T-cell (primary cell): ENCODE data around the gene NOC4L. TPM values are rescaled to one million over a fixed set of nuclear protein-coding genes. Genes with fewer than 3 reads are reported as not detected.

ENCODE experiments used
- ATAC-seq, 4 experiments: fragments of 200-7000 bp in 3 of 4; fragments of 150-1000 bp in 1 of 4; cut with Tn5 transposase; replicated peaks in 1 of 4; 1 replicate in 3 of 4; 2 replicates in 1 of 4; pipeline ENCODE4 v1.10.0; 2021; ENCODE audit warnings: moderate library complexity in 3 of 4, mild to moderate bottlenecking in 2 of 4, moderate number of reproducible peaks in 1 of 4
- CTCF ChIA-PET, 2 donors: fragments of 300-600 bp; sonication (Branson Sonifier 250); formaldehyde crosslinking; loops; one replicate each; lab custom pipeline; 2022; ENCODE audit warnings: antibody characterized with exemption in 2 of 2; lab: Charles Lee
- POLR2A ChIA-PET, 2 donors: fragments of 300-600 bp; sonication (Branson Sonifier 250); formaldehyde crosslinking; loops; one replicate each; lab custom pipeline; 2022; ENCODE audit warnings: antibody characterized with exemption in 2 of 2; lab: Charles Lee
- DNase-seq, 35 experiments: peaks; one replicate each; pipeline versions ENCODE4 v3.0.0 to v3.0.0-alpha.2; 2013 to 2023
- H3K27ac ChIP-seq: one replicate; pipeline ENCODE4 v1.5.1; 2013; ENCODE audit warnings: low read length
- H3K27me3 ChIP-seq, 2 experiments: replicated peaks in 1 of 2; 1 replicate in 1 of 2; 2 replicates in 1 of 2; pipeline versions ENCODE4 v1.6.1 to v1.7.0; 2013; ENCODE audit warnings: low read length in 1 of 2, mixed read lengths in 1 of 2; ENCODE audit not compliant: control insufficient read depth in 2 of 2, insufficient read depth in 2 of 2; ENCODE audit errors: extremely low read depth in 1 of 2
- H3K36me3 ChIP-seq, 2 donors: 1 replicate in 1 of 2; 2 replicates in 1 of 2; pipeline versions ENCODE4 v1.6.1 to v1.7.0; 2013; ENCODE audit warnings: low read length in 1 of 2; ENCODE audit not compliant: control insufficient read depth in 2 of 2, insufficient read depth in 1 of 2; ENCODE audit errors: extremely low read depth in 1 of 2
- H3K4me1 ChIP-seq, 2 experiments: 1 replicate in 1 of 2; 2 replicates in 1 of 2; pipeline versions ENCODE4 v1.6.1 to v1.7.0; 2013; ENCODE audit warnings: low read length in 2 of 2, mixed read lengths in 1 of 2; ENCODE audit not compliant: insufficient read depth in 2 of 2, control insufficient read depth in 1 of 2; ENCODE audit errors: extremely low read depth in 1 of 2
- H3K4me3 ChIP-seq, 2 donors: 1 replicate in 1 of 2; 2 replicates in 1 of 2; pipeline versions ENCODE4 v1.5.1 to v1.7.0; 2013; ENCODE audit warnings: mild to moderate bottlenecking in 2 of 2, low read length in 1 of 2, moderate library complexity in 1 of 2; ENCODE audit not compliant: control insufficient read depth in 1 of 2; ENCODE audit errors: extremely low read depth in 1 of 2
- H3K9me3 ChIP-seq: 2 replicates; pipeline ENCODE4 v1.7.0; 2013
- H3K27ac Mint-ChIP-seq, 2 donors: one replicate each; pipeline ENCODE4 v1.8.0; 2020 to 2021; ENCODE audit warnings: mild to moderate bottlenecking in 2 of 2, mixed read lengths in 2 of 2
- H3K27me3 Mint-ChIP-seq, 2 donors: one replicate each; pipeline ENCODE4 v1.8.0; 2021 to 2022; ENCODE audit warnings: mixed read lengths in 2 of 2
- H3K36me3 Mint-ChIP-seq: one replicate; pipeline ENCODE4 v1.8.0; 2021; ENCODE audit warnings: mixed read lengths
- H3K4me1 Mint-ChIP-seq, 3 donors: one replicate each; pipeline ENCODE4 v1.8.0; 2020 to 2022; ENCODE audit warnings: mixed read lengths in 3 of 3, mild to moderate bottlenecking in 1 of 3
- H3K4me3 Mint-ChIP-seq, 3 donors: one replicate each; pipeline ENCODE4 v1.8.0; 2020 to 2022; ENCODE audit warnings: mild to moderate bottlenecking in 3 of 3, mixed read lengths in 3 of 3, moderate library complexity in 3 of 3
- H3K9me3 Mint-ChIP-seq, 3 donors: one replicate each; pipeline ENCODE4 v1.8.0; 2020 to 2022; ENCODE audit warnings: mixed read lengths in 3 of 3
- WGBS: methylation state at CpG from one replicate; pipeline ENCODE4 v1.1.5; 2013; ENCODE audit warnings: missing lambda C conversion rate; ENCODE audit not compliant: insufficient coverage; 5-methylcytosine and 5-hydroxymethylcytosine counted together
- total RNA-seq, 35 experiments: library from RNA in 6 of 35; stranded (reverse) in 6 of 35; fragments of 120-200 nt in 1 of 35; gene quantifications; one replicate each; pipeline versions ENCODE4 v1.2.1 to v1.2.4 and lab custom pipeline; 2013 to 2026

The NOC4L gene
- total RNA-seq, 5 donors from 2014 or later (not counting 1 experiment from before 2014, with no cell fraction given): 14.6 to 28.9 (median 26.4) TPM

GRCh38 chr12:132176920-132177551 is 32.8 kb downstream of the NOC4L start:
- peaks cover 12 to 48% of the 10 kb centered on the region in 2 experiments for H3K4me1 ChIP-seq
- DNase-seq (no peak), ATAC-seq (no peak)
- H3K9me3 ChIP-seq: no peaks in the 10 kb centered on the region
- H3K4me3 Mint-ChIP-seq: peak overlapping the region in 1 of 3 donors; percentile 45
- H3K27me3 ChIP-seq: peaks cover 0 to 57% of the 10 kb centered on the region in 2 experiments
- POLR2A ChIA-PET: no interaction called here
- CTCF ChIA-PET: no interaction called here
- peaks cover 40 to 53% (median 50%) of the 10 kb centered on the region in 3 donors for H3K4me1 Mint-ChIP-seq
- WGBS: 92% methylated on average over 23 of the region's 25 CpGs
- H3K36me3 ChIP-seq: no peaks in the 10 kb centered on the region
- no peak overlapping the region for H3K27ac Mint-ChIP-seq
- no peaks in the 10 kb centered on the region for H3K9me3 Mint-ChIP-seq
- no peak overlapping the region for H3K4me3 ChIP-seq
- no peaks in the 10 kb centered on the region for H3K36me3 Mint-ChIP-seq
- H3K27ac ChIP-seq: no peak overlapping the region
- H3K27me3 Mint-ChIP-seq: peaks cover 0 to 8% of the 10 kb centered on the region in 2 donors

GRCh38 chr12:132178316-132178715 is 34.1 kb downstream of the NOC4L start:
- peak overlapping the region; percentile 28 for H3K27ac ChIP-seq
- Mint-ChIP-seq H3K27ac (peak overlapping the region; percentile 82 to 96), H3K4me3 (peak overlapping the region; percentile 79 to 86 (median 84)), H3K4me1 (peaks cover 34 to 48% (median 42%) of the 10 kb centered on the region in 3 donors), H3K9me3 (no peaks in the 10 kb centered on the region), H3K27me3 (peaks cover 0 to under 1% of the 10 kb centered on the region in 2 donors), H3K36me3 (no peaks in the 10 kb centered on the region)
- H3K36me3 ChIP-seq: no peaks in the 10 kb centered on the region
- H3K9me3 ChIP-seq: no peaks in the 10 kb centered on the region
- H3K4me1 ChIP-seq: peaks cover 12 to 39% of the 10 kb centered on the region in 2 experiments
- peak overlapping the region in 1 of 2 donors; percentile 33 for H3K4me3 ChIP-seq
- peaks cover 0 to 44% of the 10 kb centered on the region in 2 experiments for H3K27me3 ChIP-seq
- no peak for DNase-seq
- no peak for ATAC-seq
- ChIA-PET POLR2A (no interaction called here), CTCF (no interaction called here)
- WGBS: 0% methylated on average over 7 of the region's 8 CpGs

GRCh38 chr12:132178801-132179401 is 34.6 kb downstream of the NOC4L start:
- Mint-ChIP-seq H3K4me3 (peak overlapping the region; percentile 79 to 86 (median 84)), H3K4me1 (peaks cover 32 to 45% (median 40%) of the 10 kb centered on the region in 3 donors), H3K36me3 (no peaks in the 10 kb centered on the region), H3K27me3 (no peaks in the 10 kb centered on the region), H3K27ac (peak overlapping the region; percentile 82 to 96), H3K9me3 (no peaks in the 10 kb centered on the region)
- 50% methylated on average over 36 of the region's 39 CpGs for WGBS
- ATAC-seq (peak; percentile 70 to 87 (median 76)), DNase-seq (peak in 32 of 35 experiments; percentile 33 to 79 (median 60))
- ChIA-PET POLR2A (no interaction called here), CTCF (no interaction called here)
- Histone ChIP-seq H3K27me3 (peaks cover 0 to 38% of the 10 kb centered on the region in 2 experiments), H3K36me3 (no peaks in the 10 kb centered on the region), H3K4me3 (peak overlapping the region in 1 of 2 donors; percentile 33), H3K27ac (peak overlapping the region; percentile 28), H3K4me1 (peaks cover 12 to 33% of the 10 kb centered on the region in 2 experiments), H3K9me3 (no peaks in the 10 kb centered on the region)

GRCh38 chr12:132179431-132180362 is 35.4 kb downstream of the NOC4L start:
- POLR2A ChIA-PET: interaction anchor here in 1 of 2 donors (0.6 kb wide), 1 partner anchor 63 kb away, joined by 3 read pairs; no protein-coding TSS in a partner anchor
- peak overlapping the region in 2 of 3 donors; percentile 84 to 86 for H3K4me3 Mint-ChIP-seq

GRCh38 chr12:132180648-132181546 is 36.6 kb downstream of the NOC4L start:
- peaks cover 0 to 20% of the 10 kb centered on the region in 2 experiments for H3K27me3 ChIP-seq
- peaks cover 39 to 54% (median 47%) of the 10 kb centered on the region in 3 donors for H3K4me1 Mint-ChIP-seq
- no peak overlapping the region for H3K4me3 ChIP-seq
- no peak overlapping the region for H3K4me3 Mint-ChIP-seq
- H3K4me1 ChIP-seq: peaks cover 12 to 37% of the 10 kb centered on the region in 2 experiments
- ChIA-PET POLR2A (no interaction called here), CTCF (no interaction called here)
- no peaks in the 10 kb centered on the region for H3K36me3 Mint-ChIP-seq
- H3K9me3 Mint-ChIP-seq: no peaks in the 10 kb centered on the region
- 89% methylated on average over 19 of the region's 30 CpGs for WGBS
- peaks cover 3% of the 10 kb centered on the region for H3K9me3 ChIP-seq
- H3K27me3 Mint-ChIP-seq: no peaks in the 10 kb centered on the region
- DNase-seq: no peak
- ATAC-seq: no peak
- no peak overlapping the region for H3K27ac ChIP-seq
- peak overlapping the region in 1 of 2 donors; percentile 11 for H3K27ac Mint-ChIP-seq
- no peaks in the 10 kb centered on the region for H3K36me3 ChIP-seq

More at GRCh38 chr12:132179431-132180362, 35.4 kb downstream of the NOC4L start:
- H3K27ac Mint-ChIP-seq: peak overlapping the region; percentile 82 to 96
- H3K36me3 Mint-ChIP-seq: no peaks in the 10 kb centered on the region
- H3K4me1 ChIP-seq: peaks cover 10 to 29% of the 10 kb centered on the region in 2 experiments
- H3K4me1 Mint-ChIP-seq: peaks cover 32 to 46% (median 40%) of the 10 kb centered on the region in 3 donors
- no peak overlapping the region for H3K4me3 ChIP-seq
- no peaks in the 10 kb centered on the region for H3K36me3 ChIP-seq
- no peaks in the 10 kb centered on the region for H3K9me3 Mint-ChIP-seq
- no peak for ATAC-seq
- H3K9me3 ChIP-seq: peaks cover 3% of the 10 kb centered on the region
- WGBS: 88% methylated on average over 16 of the region's 19 CpGs
- H3K27me3 Mint-ChIP-seq: no peaks in the 10 kb centered on the region
- no peak overlapping the region for H3K27ac ChIP-seq
- peaks cover 0 to 31% of the 10 kb centered on the region in 2 experiments for H3K27me3 ChIP-seq
- CTCF ChIA-PET: no interaction called here
- no peak for DNase-seq
